ENCODE data around the gene FCN3. TPM values are rescaled to one million over a fixed set of nuclear protein-coding genes. Genes with fewer than 3 reads are reported as not detected.

Gene FCN3
- total and polyA plus RNA-seq, 9 of the 15 experiments (the other 6 are each of a cell fraction or from before 2014, with no cell fraction given), result 0.49 TPM; not detected in 8

DNA sequence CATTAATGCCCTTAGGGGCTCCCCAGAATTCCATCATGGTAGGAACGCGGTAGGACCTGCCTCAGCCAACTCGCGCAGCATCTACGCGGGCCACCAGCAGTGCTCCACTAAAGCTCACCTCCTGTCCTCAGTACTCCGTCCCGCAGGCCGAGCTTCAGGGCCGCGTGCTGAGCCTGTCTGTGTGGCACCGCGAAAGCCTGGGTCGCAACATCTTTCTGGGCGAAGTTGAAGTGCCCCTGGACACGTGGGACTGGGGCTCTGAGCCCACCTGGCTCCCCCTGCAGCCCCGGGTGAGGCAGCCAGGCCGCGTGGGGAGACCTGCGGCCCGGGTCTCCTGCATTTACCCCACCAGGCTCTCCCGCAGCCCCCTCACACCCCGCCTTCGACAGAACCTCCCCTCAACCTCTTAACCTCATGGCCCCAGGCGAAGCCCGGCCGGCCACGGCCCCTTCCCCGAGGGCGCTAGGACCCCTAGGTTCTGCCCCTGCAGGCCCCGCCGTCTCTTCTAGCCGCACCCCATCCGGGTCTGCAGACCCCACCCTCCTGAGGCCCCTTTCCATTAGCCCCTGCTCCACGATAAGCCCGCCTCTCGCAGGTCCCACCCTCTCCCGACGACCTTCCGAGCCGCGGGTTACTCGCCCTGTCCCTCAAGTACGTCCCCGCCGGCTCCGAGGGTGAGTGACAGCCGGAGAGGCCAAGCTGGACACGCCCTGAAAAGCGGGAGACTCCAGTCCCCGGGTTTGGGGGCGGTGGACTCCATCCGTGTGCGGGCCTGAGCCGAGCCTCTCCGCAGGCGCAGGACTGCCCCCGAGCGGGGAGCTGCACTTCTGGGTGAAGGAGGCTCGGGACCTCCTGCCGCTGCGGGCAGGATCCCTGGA is 23.7 kb downstream of the FCN3 start:
- ATAC-seq, result peak; percentile 90
- peaks cover 15 to 47% of the 10 kb centered on the region in 2 experiments; a peak in 4 of 5 replicates for H3K4me1 ChIP-seq (replicated peaks in 1 of 2; ENCODE audit: control insufficient read depth in 2 of 2, insufficient read depth in 2 of 2, low read length in 2 of 2)
- no peak overlapping the region for H3K4me3 ChIP-seq
- no TSS peak for BruUV-seq (replicated peaks)
- peaks cover 5% of the 10 kb centered on the region; the same call in 2 of the 3 replicates for H3K36me3 ChIP-seq (ENCODE audit: control insufficient read depth, insufficient read depth, low read length)
- H4K20me1 ChIP-seq (replicated peaks; ENCODE audit: control insufficient read depth, insufficient read depth, low read length), result no peaks in the 10 kb centered on the region
- no peaks in the 10 kb centered on the region for H3K9me3 ChIP-seq (replicated peaks; ENCODE audit: control insufficient read depth, insufficient read depth, low read depth, low read length)
- H3K27ac ChIP-seq (ENCODE audit: extremely low read depth, low read depth, low read length), result peak overlapping the region; percentile 54; the same call in 2 of the 3 replicates
- ChIA-PET POLR2A (interaction anchor here (0.9 to 4.4 kb wide), 7 partner anchors 9 to 24 kb away, joined by 3 to 19 read pairs (median 9); partner anchors contain the start of genes MAP3K6 and SYTL1), CTCF (ENCODE audit: low intra/inter-chr PET ratio) (interaction anchor here (0.5 to 1.6 kb wide), 2 partner anchors 51 to 131 kb away, joined by 3 to 8 read pairs; no protein-coding TSS in a partner anchor)
- 47% methylated on average over 59 of the region's 62 CpGs for WGBS (ENCODE audit: insufficient coverage, low coverage, missing lambda C conversion rate)
- peak; percentile 88 to 95 (median 93) for DNase-seq (ENCODE audit: extremely low read depth in 1 of 4, low spot score in 3 of 4)
- H3K27me3 ChIP-seq (ENCODE audit: control insufficient read depth in 2 of 2, insufficient read depth in 2 of 2, low read length in 2 of 2), result no peaks in the 10 kb centered on the region
- H3K4me2 ChIP-seq (ENCODE audit: insufficient read depth, low read length), result peak overlapping the region; percentile 61
- no peaks in the 10 kb centered on the region for H3K9me1 ChIP-seq (ENCODE audit: control insufficient read depth, insufficient read depth, low read length)
- in situ Hi-C loops (cut with MboI) (no loop called here), intact Hi-C loops (cut with micrococcal nuclease) (no loop called here)
- peak overlapping the region; percentile 47 to 90; a peak in 3 of 4 replicates for H3K9ac ChIP-seq (ENCODE audit: insufficient read depth in 1 of 2, low read depth in 2 of 2, low read length in 2 of 2)
- FAIRE-seq, result peak; percentile 86
- H3K79me2 ChIP-seq (ENCODE audit: control insufficient read depth, insufficient read depth, low read length), result no peaks in the 10 kb centered on the region
- H2AFZ ChIP-seq (ENCODE audit: low read depth, low read length), result peak overlapping the region; percentile 96
- TF ChIP-seq, protein P1, sequence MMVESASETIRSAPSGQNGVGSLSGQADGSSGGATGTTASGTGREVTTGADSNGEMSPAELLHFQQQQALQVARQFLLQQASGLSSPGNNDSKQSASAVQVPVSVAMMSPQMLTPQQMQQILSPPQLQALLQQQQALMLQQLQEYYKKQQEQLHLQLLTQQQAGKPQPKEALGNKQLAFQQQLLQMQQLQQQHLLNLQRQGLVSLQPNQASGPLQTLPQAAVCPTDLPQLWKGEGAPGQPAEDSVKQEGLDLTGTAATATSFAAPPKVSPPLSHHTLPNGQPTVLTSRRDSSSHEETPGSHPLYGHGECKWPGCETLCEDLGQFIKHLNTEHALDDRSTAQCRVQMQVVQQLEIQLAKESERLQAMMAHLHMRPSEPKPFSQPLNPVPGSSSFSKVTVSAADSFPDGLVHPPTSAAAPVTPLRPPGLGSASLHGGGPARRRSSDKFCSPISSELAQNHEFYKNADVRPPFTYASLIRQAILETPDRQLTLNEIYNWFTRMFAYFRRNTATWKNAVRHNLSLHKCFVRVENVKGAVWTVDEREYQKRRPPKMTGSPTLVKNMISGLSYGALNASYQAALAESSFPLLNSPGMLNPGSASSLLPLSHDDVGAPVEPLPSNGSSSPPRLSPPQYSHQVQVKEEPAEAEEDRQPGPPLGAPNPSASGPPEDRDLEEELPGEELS (CRISPR knock-in tag; IDR thresholded peaks at IDR 0.05; ENCODE audit: borderline replicate concordance), result no peak
- no peak for TF ChIP-seq FOXA3 (CRISPR knock-in tag; conservative IDR thresholded peaks at IDR 0.05 in 1 of 2, IDR thresholded peaks at IDR 0.05 in 1 of 2)
- TF ChIP-seq HMG20A (CRISPR knock-in tag; conservative IDR thresholded peaks at IDR 0.05), result no peak
- TF ChIP-seq, protein P2, sequence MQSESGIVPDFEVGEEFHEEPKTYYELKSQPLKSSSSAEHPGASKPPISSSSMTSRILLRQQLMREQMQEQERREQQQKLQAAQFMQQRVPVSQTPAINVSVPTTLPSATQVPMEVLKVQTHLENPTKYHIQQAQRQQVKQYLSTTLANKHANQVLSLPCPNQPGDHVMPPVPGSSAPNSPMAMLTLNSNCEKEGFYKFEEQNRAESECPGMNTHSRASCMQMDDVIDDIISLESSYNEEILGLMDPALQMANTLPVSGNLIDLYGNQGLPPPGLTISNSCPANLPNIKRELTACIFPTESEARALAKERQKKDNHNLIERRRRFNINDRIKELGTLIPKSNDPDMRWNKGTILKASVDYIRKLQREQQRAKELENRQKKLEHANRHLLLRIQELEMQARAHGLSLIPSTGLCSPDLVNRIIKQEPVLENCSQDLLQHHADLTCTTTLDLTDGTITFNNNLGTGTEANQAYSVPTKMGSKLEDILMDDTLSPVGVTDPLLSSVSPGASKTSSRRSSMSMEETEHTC (IDR thresholded peaks at IDR 0.05), result no peak
- TF ChIP-seq ATF7 (IDR thresholded peaks at IDR 0.05), result peak; percentile 63; the same call in 1 of the 2 replicates
- TF ChIP-seq, protein P3, sequence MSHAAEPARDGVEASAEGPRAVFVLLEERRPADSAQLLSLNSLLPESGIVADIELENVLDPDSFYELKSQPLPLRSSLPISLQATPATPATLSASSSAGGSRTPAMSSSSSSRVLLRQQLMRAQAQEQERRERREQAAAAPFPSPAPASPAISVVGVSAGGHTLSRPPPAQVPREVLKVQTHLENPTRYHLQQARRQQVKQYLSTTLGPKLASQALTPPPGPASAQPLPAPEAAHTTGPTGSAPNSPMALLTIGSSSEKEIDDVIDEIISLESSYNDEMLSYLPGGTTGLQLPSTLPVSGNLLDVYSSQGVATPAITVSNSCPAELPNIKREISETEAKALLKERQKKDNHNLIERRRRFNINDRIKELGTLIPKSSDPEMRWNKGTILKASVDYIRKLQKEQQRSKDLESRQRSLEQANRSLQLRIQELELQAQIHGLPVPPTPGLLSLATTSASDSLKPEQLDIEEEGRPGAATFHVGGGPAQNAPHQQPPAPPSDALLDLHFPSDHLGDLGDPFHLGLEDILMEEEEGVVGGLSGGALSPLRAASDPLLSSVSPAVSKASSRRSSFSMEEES (CRISPR knock-in tag; IDR thresholded peaks at IDR 0.05), result no peak
- no peak for TF ChIP-seq BDP1 (IDR thresholded peaks at IDR 0.05; ENCODE audit: insufficient read depth, insufficient read length)
- TF ChIP-seq ZNF134 (CRISPR knock-in tag; conservative IDR thresholded peaks at IDR 0.05), result no peak
- TF ChIP-seq TCF7 (IDR thresholded peaks at IDR 0.05; ENCODE audit: borderline replicate concordance), result 0 out of 2 replicates have a peak, but pooled peaks have one; percentile 20
- TF ChIP-seq HMG20B (CRISPR knock-in tag; IDR thresholded peaks at IDR 0.05), result no peak
- TF ChIP-seq HMGN3 (IDR thresholded peaks at IDR 0.05; ENCODE audit: borderline replicate concordance, extremely low read depth, insufficient read length, low read depth, low read length), result peak; percentile 60
- no peak for TF ChIP-seq ZSCAN29 (IDR thresholded peaks at IDR 0.05)
- no peak for TF ChIP-seq FOXP1 (CRISPR knock-in tag; IDR thresholded peaks at IDR 0.05)
- no peak for TF ChIP-seq NCOR1 (IDR thresholded peaks at IDR 0.05)
